Panc1 (cell line): ENCODE results near the gene NDUFB3. TPM values are rescaled to one million over a fixed set of nuclear protein-coding genes. Genes with fewer than 3 reads are reported as not detected.
"Not testable (repeated sequence)": the region's sequence is repeated elsewhere in the genome, so short reads cannot be mapped to it uniquely, and the experiment has no call there.

Experiments
- ATAC-seq: fragments of 200-7000 bp; cut with Tn5 transposase; 2 replicates; pipeline ENCODE4 v1.9.1; 2020; ENCODE audit warnings: mild to moderate bottlenecking, moderate library complexity
- BruUV-seq: library from RNA; stranded (reverse); fragments of 400-500 nt; replicated peaks from 2 replicates; lab custom pipeline; 2021; lab: Mats Ljungman, UMichigan
- CTCF ChIA-PET: fragments of 300-600 bp; sonication (Branson Sonifier 250); formaldehyde crosslinking; loops from one replicate; lab custom pipeline; 2022; ENCODE audit warnings: antibody characterized with exemption; lab: Charles Lee
- POLR2A ChIA-PET: fragments of 300-600 bp; sonication (Branson Sonifier 250); formaldehyde crosslinking; loops from one replicate; lab custom pipeline; 2022; ENCODE audit warnings: antibody characterized with exemption; lab: Charles Lee
- DNase-seq: peaks from one replicate; pipeline ENCODE4 v3.0.0-alpha.2; 2010; ENCODE audit warnings: low read depth, low spot score
- H3K27ac ChIP-seq: 2 replicates; pipeline ENCODE4 v1.5.1; 2011; ENCODE audit warnings: mild to moderate bottlenecking, low read length, inconsistent platforms
- H3K27me3 ChIP-seq: fragments of 200-500 bp; sonication (Bioruptor generic); 2 replicates; pipeline ENCODE4 v1.6.0; 2014; ENCODE audit warnings: low read length, inconsistent platforms; ENCODE audit not compliant: control insufficient read depth, insufficient read depth
- H3K36me3 ChIP-seq: fragments of 200-500 bp; sonication (Bioruptor generic); 2 replicates; pipeline ENCODE4 v1.5.1; 2014; ENCODE audit warnings: inconsistent platforms, mild to moderate bottlenecking, low read length, moderate library complexity; ENCODE audit not compliant: control insufficient read depth, insufficient read depth
- H3K4me1 ChIP-seq: 2 replicates; pipeline ENCODE4 v1.5.1; 2011; ENCODE audit warnings: inconsistent platforms, mild to moderate bottlenecking, low read length, moderate library complexity; ENCODE audit not compliant: control insufficient read depth, insufficient read depth
- H3K4me3 ChIP-seq, 2 experiments: 2 replicates each; pipeline ENCODE4 v1.5.1; 2011 to 2012; ENCODE audit warnings: low read depth in 2 of 2, low read length in 2 of 2, mild to moderate bottlenecking in 2 of 2, inconsistent platforms in 1 of 2, moderate library complexity in 1 of 2
- H3K9me3 ChIP-seq: fragments of 200-500 bp; sonication (Bioruptor generic); 2 replicates; pipeline ENCODE4 v1.5.1; 2014; ENCODE audit warnings: low read depth, mild to moderate bottlenecking, inconsistent platforms, low read length, moderate library complexity; ENCODE audit not compliant: control insufficient read depth, insufficient read depth
- CTCF ChIP-seq: fragments of 450-650 bp; IDR thresholded peaks from 2 replicates; pipeline ENCODE4 v1.5.1; 2017; ENCODE audit warnings: mild to moderate bottlenecking
- POLR2AphosphoS5 ChIP-seq: IDR thresholded peaks from 2 replicates; pipeline ENCODE4 v1.6.1; 2012; ENCODE audit warnings: mild to moderate bottlenecking, low read depth, low read length, moderate library complexity
- SIN3A ChIP-seq: IDR thresholded peaks from 2 replicates; pipeline ENCODE4 v1.6.1; 2012; ENCODE audit warnings: low read depth, mild to moderate bottlenecking, low read length, moderate library complexity, borderline replicate concordance; ENCODE audit not compliant: insufficient read depth
- TCF7L2 ChIP-seq: IDR thresholded peaks from 2 replicates; pipeline ENCODE4 v1.6.1; 2011; ENCODE audit warnings: mild to moderate bottlenecking, low read depth, low read length, inconsistent platforms
- in situ Hi-C: cut with HindIII; loops from 2 replicates; pipeline ENCODE4 v1.10.0; 2016; ENCODE audit warnings: low sequenced_read_pairs, low pct_unique_long_range_greater_than_20kb
- intact Hi-C: fragments of 100-400 bp; cut with micrococcal nuclease; formaldehyde crosslinking; loops from one replicate; pipeline ENCODE4 v1.10.0; 2022; ENCODE audit not compliant: unreplicated experiment
- total RNA-seq: library from RNA; stranded (reverse); gene quantifications from one replicate; pipeline ENCODE4 v1.2.1, GENCODE V29; 2021; ENCODE audit not compliant: unreplicated experiment
- TF ChIP-seq, protein P1 (sequence below), 2 experiments: IDR thresholded peaks; 2 replicates each; pipeline ENCODE4 v1.6.1; 2011 to 2012; ENCODE audit warnings: low read depth in 2 of 2, control low read depth in 1 of 2, low read length in 1 of 2, mild to moderate bottlenecking in 1 of 2, moderate library complexity in 1 of 2; ENCODE audit not compliant: insufficient read depth in 1 of 2

Gene NDUFB3
- total RNA-seq, 1 experiment from 2014 or later = 88.6 TPM

- H3K9me3 ChIP-seq, in situ Hi-C loops, ATAC-seq: not testable (repeated sequence)
These were observed 29.4 kb upstream of the NDUFB3 start for GRCh38 chr2:201042451-201042850.

DNA sequence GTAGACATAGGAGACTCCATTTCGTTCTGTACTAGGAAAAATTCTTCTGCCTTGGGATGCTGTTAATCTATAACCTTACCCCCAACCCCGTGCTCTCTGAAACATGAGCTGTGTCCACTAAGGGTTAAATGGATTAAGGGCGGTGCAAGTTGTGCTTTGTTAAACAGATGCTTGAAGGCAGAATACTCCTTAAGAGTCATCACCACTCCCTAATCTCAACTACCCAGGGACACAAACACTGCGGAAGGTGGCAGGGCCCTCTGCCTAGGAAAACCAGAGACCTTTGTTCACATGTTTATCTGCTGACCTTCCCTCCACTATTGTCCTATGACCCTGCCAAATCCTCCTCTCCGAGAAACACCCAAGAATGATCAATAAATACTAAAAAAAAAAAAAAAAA, 28.8 kb upstream of the NDUFB3 start:
- intact Hi-C loops, BruUV-seq, in situ Hi-C loops: not testable (repeated sequence)

More at GRCh38 chr2:201042451-201042850, 29.4 kb upstream of the NDUFB3 start:
- intact Hi-C loops, DNase-seq, H3K36me3 ChIP-seq, POLR2A ChIA-PET, H3K4me1 ChIP-seq, CTCF ChIA-PET, BruUV-seq, H3K27ac ChIP-seq, H3K27me3 ChIP-seq, H3K4me3 ChIP-seq: not testable (repeated sequence)

GRCh38 chr2:201046881-201047280, 24.9 kb upstream of the NDUFB3 start:
- BruUV-seq = no TSS peak
- ChIA-PET CTCF (no interaction called here), POLR2A (no interaction called here)
- Histone ChIP-seq H3K9me3 (no peaks in the 10 kb centered on the region), H3K36me3 (no peaks in the 10 kb centered on the region), H3K27me3 (no peaks in the 10 kb centered on the region), H3K4me1 (no peaks in the 10 kb centered on the region), H3K4me3 (no peak overlapping the region), H3K27ac (no peak overlapping the region)
- TF ChIP-seq, protein P1, sequence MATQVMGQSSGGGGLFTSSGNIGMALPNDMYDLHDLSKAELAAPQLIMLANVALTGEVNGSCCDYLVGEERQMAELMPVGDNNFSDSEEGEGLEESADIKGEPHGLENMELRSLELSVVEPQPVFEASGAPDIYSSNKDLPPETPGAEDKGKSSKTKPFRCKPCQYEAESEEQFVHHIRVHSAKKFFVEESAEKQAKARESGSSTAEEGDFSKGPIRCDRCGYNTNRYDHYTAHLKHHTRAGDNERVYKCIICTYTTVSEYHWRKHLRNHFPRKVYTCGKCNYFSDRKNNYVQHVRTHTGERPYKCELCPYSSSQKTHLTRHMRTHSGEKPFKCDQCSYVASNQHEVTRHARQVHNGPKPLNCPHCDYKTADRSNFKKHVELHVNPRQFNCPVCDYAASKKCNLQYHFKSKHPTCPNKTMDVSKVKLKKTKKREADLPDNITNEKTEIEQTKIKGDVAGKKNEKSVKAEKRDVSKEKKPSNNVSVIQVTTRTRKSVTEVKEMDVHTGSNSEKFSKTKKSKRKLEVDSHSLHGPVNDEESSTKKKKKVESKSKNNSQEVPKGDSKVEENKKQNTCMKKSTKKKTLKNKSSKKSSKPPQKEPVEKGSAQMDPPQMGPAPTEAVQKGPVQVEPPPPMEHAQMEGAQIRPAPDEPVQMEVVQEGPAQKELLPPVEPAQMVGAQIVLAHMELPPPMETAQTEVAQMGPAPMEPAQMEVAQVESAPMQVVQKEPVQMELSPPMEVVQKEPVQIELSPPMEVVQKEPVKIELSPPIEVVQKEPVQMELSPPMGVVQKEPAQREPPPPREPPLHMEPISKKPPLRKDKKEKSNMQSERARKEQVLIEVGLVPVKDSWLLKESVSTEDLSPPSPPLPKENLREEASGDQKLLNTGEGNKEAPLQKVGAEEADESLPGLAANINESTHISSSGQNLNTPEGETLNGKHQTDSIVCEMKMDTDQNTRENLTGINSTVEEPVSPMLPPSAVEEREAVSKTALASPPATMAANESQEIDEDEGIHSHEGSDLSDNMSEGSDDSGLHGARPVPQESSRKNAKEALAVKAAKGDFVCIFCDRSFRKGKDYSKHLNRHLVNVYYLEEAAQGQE (IDR thresholded peaks at IDR 0.05; ENCODE audit: insufficient read depth in 1 of 2, low read depth in 2 of 2, low read length in 1 of 2) = no peak
- TF ChIP-seq TCF7L2 (no peak), POLR2AphosphoS5 (no peak), SIN3A (no peak), CTCF (no peak)
- DNase-seq (no peak), ATAC-seq (no peak)
- in situ Hi-C loops (no loop called here), intact Hi-C loops (no loop called here)

More for the DNA sequence above, 28.8 kb upstream of the NDUFB3 start:
- H3K4me3 ChIP-seq, DNase-seq, H3K27me3 ChIP-seq, H3K27ac ChIP-seq, POLR2A ChIA-PET, H3K4me1 ChIP-seq, ATAC-seq, H3K36me3 ChIP-seq, H3K9me3 ChIP-seq, CTCF ChIA-PET: not testable (repeated sequence)
